GM12878 (cell line): ENCODE results near the gene TES. TPM values are rescaled to one million over a fixed set of nuclear protein-coding genes. Genes with fewer than 3 reads are reported as not detected.

Experiments used
- ATAC-seq: fragments of 200-7000 bp; cut with Tn5 transposase; 3 replicates; pipeline ENCODE4 v1.9.1; 2020; ENCODE audit warnings: mild to moderate bottlenecking, moderate library complexity
- BruUV-seq: library from RNA; stranded (reverse); fragments of 400-500 nt; replicated peaks from 2 replicates; lab custom pipeline; 2021; lab: Mats Ljungman, UMichigan
- CTCF ChIA-PET: fragments of 300-600 bp; sonication (Branson Sonifier 250); formaldehyde crosslinking; extraction: SDS; loops from one replicate; lab custom pipeline; 2021; ENCODE audit warnings: inconsistent platforms; lab: Yijun Ruan, JAX
- POLR2A ChIA-PET: fragments of 350-600 bp; formaldehyde crosslinking; extraction: SDS; loops from one replicate; lab custom pipeline; 2021; ENCODE audit warnings: inconsistent platforms; lab: Charles Lee
- RAD21 ChIA-PET: fragments of 300-600 bp; sonication (Branson Sonifier 250); formaldehyde crosslinking; loops from one replicate; lab custom pipeline; 2023; ENCODE audit warnings: antibody characterized with exemption; ENCODE audit not compliant: unreplicated experiment; lab: Charles Lee
- SMC1A ChIA-PET: fragments of 300-600 bp; sonication (Branson Sonifier 250); formaldehyde crosslinking; loops from one replicate; lab custom pipeline; 2023; ENCODE audit not compliant: unreplicated experiment, uncharacterized antibody; lab: Charles Lee
- DNase-seq: peaks from one replicate; pipeline ENCODE4 v3.0.0-alpha.2; 2011; ENCODE audit warnings: low read depth, low spot score
- FAIRE-seq: peaks from 3 replicates; lab custom pipeline; 2011; peaks lifted over from hg19 to GRCh38; lab: Jason Lieb, UNC
- H2AFZ ChIP-seq: 2 replicates; pipeline ENCODE4 v1.6.0; 2011; ENCODE audit warnings: low read depth, low read length, control low read depth; ENCODE audit not compliant: control insufficient read depth
- H3K27ac ChIP-seq: 2 replicates; pipeline ENCODE4 v1.5.1; 2011; ENCODE audit warnings: control low read depth; ENCODE audit not compliant: control insufficient read depth, insufficient read depth
- H3K27me3 ChIP-seq, 2 experiments: replicated peaks in 1 of 2; 2 replicates each; pipeline versions ENCODE4 v1.6.0 to v1.6.1; 2011; ENCODE audit warnings: low read length in 1 of 2; ENCODE audit not compliant: control insufficient read depth in 2 of 2, insufficient read depth in 2 of 2
- H3K36me3 ChIP-seq, 2 experiments: 2 replicates each; pipeline ENCODE4 v1.5.1; 2011; ENCODE audit warnings: low read length in 1 of 2; ENCODE audit not compliant: control insufficient read depth in 2 of 2, insufficient read depth in 2 of 2
- H3K4me1 ChIP-seq: 2 replicates; pipeline ENCODE4 v1.6.1; 2011; ENCODE audit warnings: mild to moderate bottlenecking, low read length, moderate library complexity, mixed read lengths; ENCODE audit not compliant: control insufficient read depth, insufficient read depth
- H3K4me2 ChIP-seq: 2 replicates; pipeline ENCODE4 v1.6.0; 2011; ENCODE audit warnings: control low read depth; ENCODE audit not compliant: control insufficient read depth, insufficient read depth
- H3K4me3 ChIP-seq: fragments of 200-600 bp; sonication (generic); 2 replicates; pipeline ENCODE4 v1.5.1; 2016
- H3K79me2 ChIP-seq: 2 replicates; pipeline ENCODE4 v1.6.0; 2011; ENCODE audit warnings: low read length; ENCODE audit not compliant: control insufficient read depth, insufficient read depth
- H3K9ac ChIP-seq: 2 replicates; pipeline ENCODE4 v1.8.0; 2011; ENCODE audit warnings: low read length, control low read depth, mixed read lengths; ENCODE audit not compliant: control insufficient read depth, insufficient read depth
- H3K9me3 ChIP-seq: replicated peaks from 3 replicates; pipeline ENCODE4 v1.5.1; 2011; ENCODE audit warnings: mild to moderate bottlenecking, low read length; ENCODE audit not compliant: control insufficient read depth, insufficient read depth
- H4K20me1 ChIP-seq: 2 replicates; pipeline ENCODE4 v1.6.0; 2011; ENCODE audit not compliant: control insufficient read depth, insufficient read depth
- BACH1 ChIP-seq: fragments of 450-650 bp; IDR thresholded peaks from 2 replicates; pipeline ENCODE4 v1.6.1; 2017; ENCODE audit warnings: mild to moderate bottlenecking, borderline replicate concordance
- BMI1 ChIP-seq: fragments of 450-650 bp; IDR thresholded peaks from 2 replicates; pipeline ENCODE4 v1.6.1; 2016; ENCODE audit warnings: mild to moderate bottlenecking, moderate library complexity, borderline replicate concordance
- GABPA ChIP-seq: IDR thresholded peaks from 2 replicates; pipeline ENCODE4 v1.6.1; 2014; ENCODE audit warnings: antibody characterized with exemption, low read depth, mild to moderate bottlenecking, inconsistent platforms
- IRF5 ChIP-seq: fragments of 450-650 bp; IDR thresholded peaks from 2 replicates; pipeline ENCODE4 v1.6.1; 2017; ENCODE audit warnings: borderline replicate concordance
- JUNB ChIP-seq: IDR thresholded peaks from 2 replicates; pipeline ENCODE4 v1.6.1; 2016; ENCODE audit warnings: antibody characterized with exemption, mild to moderate bottlenecking
- MEF2A ChIP-seq: IDR thresholded peaks from 2 replicates; pipeline ENCODE4 v1.6.1; 2011; ENCODE audit warnings: low read depth, mild to moderate bottlenecking, low read length, moderate library complexity; ENCODE audit not compliant: insufficient read depth
- NFYB ChIP-seq: IDR thresholded peaks from 2 replicates; pipeline ENCODE4 v1.6.1; 2011; ENCODE audit warnings: low read depth, mild to moderate bottlenecking, low read length, improper control_type of control experiment, moderate library complexity; ENCODE audit not compliant: insufficient read depth
- NKRF ChIP-seq: fragments of 450-650 bp; conservative IDR thresholded peaks from 2 replicates; pipeline ENCODE4 v1.6.1; 2017; ENCODE audit warnings: mild to moderate bottlenecking, moderate library complexity
- RAD51 ChIP-seq: fragments of 450-650 bp; IDR thresholded peaks from 2 replicates; pipeline ENCODE4 v1.6.1; 2016; ENCODE audit warnings: moderate library complexity, mild to moderate bottlenecking, inconsistent platforms
- SMAD5 ChIP-seq: IDR thresholded peaks from 2 replicates; pipeline ENCODE4 v1.6.1; 2016; ENCODE audit warnings: antibody characterized with exemption, low read depth
- SREBF2 ChIP-seq: IDR thresholded peaks from 2 replicates; pipeline ENCODE4 v1.6.1; 2012; ENCODE audit warnings: mild to moderate bottlenecking, low read length
- STAT1 ChIP-seq: fragments of 450-650 bp; conservative IDR thresholded peaks from 2 replicates; pipeline ENCODE4 v1.6.1; 2014; ENCODE audit warnings: antibody characterized with exemption, mild to moderate bottlenecking
- YBX1 ChIP-seq: fragments of 450-650 bp; IDR thresholded peaks from 2 replicates; pipeline ENCODE4 v1.6.1; 2016; ENCODE audit warnings: antibody characterized with exemption
- YY1 ChIP-seq: IDR thresholded peaks from 2 replicates; pipeline ENCODE4 v1.6.1; 2011; ENCODE audit warnings: low read depth, mild to moderate bottlenecking, low read length
- ZBTB4 ChIP-seq: fragments of 450-650 bp; formaldehyde crosslinking; IDR thresholded peaks from 2 replicates; pipeline ENCODE4 v1.4.0; 2022; ENCODE audit warnings: mild to moderate bottlenecking, moderate library complexity
- ZNF207 ChIP-seq: fragments of 450-650 bp; IDR thresholded peaks from 2 replicates; pipeline ENCODE4 v1.6.1; 2014; ENCODE audit warnings: antibody characterized with exemption, mild to moderate bottlenecking, borderline replicate concordance
- WGBS: methylation state at CpG from one replicate; pipeline ENCODE4 v1.1.6; 2016; ENCODE audit warnings: low lambda C conversion rate; ENCODE audit not compliant: insufficient replicate concordance, insufficient coverage; ENCODE audit errors: missing lambda C conversion rate; 5-methylcytosine and 5-hydroxymethylcytosine counted together
- in situ Hi-C: fragments of 300-500 bp; cut with MboI; formaldehyde crosslinking; loops from 9 replicates; pipeline ENCODE4 v1.14.3; 2018; ENCODE audit warnings: mixed read lengths
- intact Hi-C: fragments of 100-400 bp; cut with micrococcal nuclease; formaldehyde crosslinking; loops from one replicate; pipeline ENCODE4 v1.14.2; 2022; ENCODE audit not compliant: unreplicated experiment
- polyA plus RNA-seq, 11 experiments: library from polyadenylated mRNA; depleted of rRNA in 4 of 11; unstranded in 6 of 11; stranded (reverse) in 5 of 11; fragments of >200 nt; fragmentation: Nextera tagmentation in 4 of 11; fragmentation: Illumina TruSeq in 1 of 11; extraction: Ambion mirVana in 4 of 11; extraction: Trizol in 1 of 11; gene quantifications; 1 replicate in 1 of 11; 2 replicates in 10 of 11; pipeline versions ENCODE4 v1.2.1 to v1.2.3, GENCODE V29; 2011 to 2016; ENCODE audit warnings: inconsistent platforms in 2 of 11, missing spikeins in 2 of 11, low read depth in 1 of 11
- total RNA-seq, 4 experiments: library from RNA; depleted of rRNA in 3 of 4; stranded (reverse); fragments of >200 nt in 3 of 4; fragmentation: Illumina TruSeq in 1 of 4; extraction: Trizol in 1 of 4; gene quantifications; 2 replicates each; pipeline versions ENCODE4 v1.2.1 to v1.2.3, GENCODE V29; 2013 to 2021

Gene TES
- total and polyA plus RNA-seq, 10 of the 15 experiments (the other 5 are each of a cell fraction or from before 2014, with no cell fraction given): 31.2 to 77.5 (median 59.2) TPM

- TF ChIP-seq NKRF (no peak), NFYB (no peak), ZNF207 (no peak), SMAD5 (no peak)
Measured at GRCh38 chr7:116176226-116176625, 34.1 kb upstream of the TES start (continued).

GRCh38 chr7:116177009-116177408, 33.3 kb upstream of the TES start:
- H3K4me1 ChIP-seq: no peaks in the 10 kb centered on the region
- DNase-seq (no peak), FAIRE-seq (no peak), ATAC-seq (no peak)
- H3K9me3 ChIP-seq: no peaks in the 10 kb centered on the region
- 74% methylated on average over 3 of the region's 3 CpGs for WGBS
- no peak overlapping the region for H3K27ac ChIP-seq
- ChIA-PET RAD21 (interaction anchor here (0.8 to 2.5 kb wide), 6 partner anchors 12 to 82 kb away, joined by 3 to 16 read pairs (median 3); no protein-coding TSS in a partner anchor), SMC1A (interaction anchor here (0.8 to 6.8 kb wide), 10 partner anchors 10 to 414 kb away, joined by 3 to 188 read pairs (median 4); no protein-coding TSS in a partner anchor), POLR2A (no interaction called here), CTCF (interaction anchor here (0.8 to 7.1 kb wide), 12 partner anchors 10 to 625 kb away, joined by 3 to 176 read pairs (median 4); no protein-coding TSS in a partner anchor)
- H4K20me1 ChIP-seq: no peaks in the 10 kb centered on the region
- in situ Hi-C loops (loop anchor here (5.0 to 10.0 kb wide), 3 partner anchors 60 to 638 kb away; no protein-coding TSS in a partner anchor), intact Hi-C loops (no loop called here)
- no peak overlapping the region for H3K9ac ChIP-seq
- BruUV-seq: no TSS peak
- no peaks in the 10 kb centered on the region for H3K79me2 ChIP-seq
- H2AFZ ChIP-seq: no peak overlapping the region
- TF ChIP-seq IRF5: no peak
- no peak for TF ChIP-seq BMI1
- TF ChIP-seq YBX1: no peak
- no peak for TF ChIP-seq GABPA
- TF ChIP-seq ZBTB4 (CRISPR knock-in tag): no peak
- no peak for TF ChIP-seq BACH1
- no peak for TF ChIP-seq SREBF2
- no peak for TF ChIP-seq STAT1
- no peak for TF ChIP-seq JUNB
- TF ChIP-seq RAD51: no peak
- TF ChIP-seq MEF2A: no peak
- TF ChIP-seq YY1: no peak
- H3K27me3 ChIP-seq: no peaks in the 10 kb centered on the region
- no peak overlapping the region for H3K4me3 ChIP-seq
- no peak overlapping the region for H3K4me2 ChIP-seq
- H3K36me3 ChIP-seq: no peaks in the 10 kb centered on the region
